WTC11 (cell line): ENCODE results near the gene RECQL5.

Source experiments
- AFF4 ChIP-seq: sonication (generic); formaldehyde crosslinking; IDR thresholded peaks from 2 replicates; pipeline ENCODE4 v1.8.1; 2023; ENCODE audit warnings: mild to moderate bottlenecking, missing genetic modification reagents, borderline replicate concordance
- ATF1 ChIP-seq: sonication (generic); formaldehyde crosslinking; IDR thresholded peaks from 2 replicates; pipeline ENCODE4 v1.8.1; 2023; ENCODE audit warnings: mild to moderate bottlenecking, moderate library complexity, missing genetic modification reagents
- ATF2 ChIP-seq: sonication (generic); formaldehyde crosslinking; IDR thresholded peaks from 2 replicates; pipeline ENCODE4 v1.8.1; 2022; ENCODE audit warnings: low read depth, missing genetic modification reagents, borderline replicate concordance
- CTCF ChIP-seq: fragments of 200-600 bp; IDR thresholded peaks from 2 replicates; pipeline ENCODE4 v1.8.0; 2022; ENCODE audit warnings: antibody characterized with exemption
- EMX1 ChIP-seq: fragments of 250-450 bp; sonication (Bioruptor Pico); IDR thresholded peaks from 2 replicates; pipeline ENCODE4 v1.8.0; 2021; ENCODE audit warnings: mild to moderate bottlenecking
- ESRRA ChIP-seq: sonication (generic); formaldehyde crosslinking; IDR thresholded peaks from 2 replicates; pipeline ENCODE4 v1.8.1; 2022; ENCODE audit warnings: mild to moderate bottlenecking, missing genetic modification reagents, borderline replicate concordance
- FOXP1 ChIP-seq: sonication (generic); formaldehyde crosslinking; IDR thresholded peaks from 2 replicates; pipeline ENCODE4 v1.8.0; 2022; ENCODE audit warnings: missing genetic modification reagents, mild to moderate bottlenecking, moderate library complexity, borderline replicate concordance
- JUN ChIP-seq: sonication (generic); formaldehyde crosslinking; IDR thresholded peaks from 2 replicates; pipeline ENCODE4 v1.8.0; 2023; ENCODE audit warnings: mild to moderate bottlenecking, missing genetic modification reagents
- RORB ChIP-seq: fragments of 250-450 bp; sonication (Bioruptor Pico); IDR thresholded peaks from 2 replicates; pipeline ENCODE4 v1.9.0; 2021; ENCODE audit warnings: mild to moderate bottlenecking
- TEAD4 ChIP-seq: sonication (generic); formaldehyde crosslinking; IDR thresholded peaks from 2 replicates; pipeline ENCODE4 v1.8.0; 2022; ENCODE audit warnings: mild to moderate bottlenecking, missing genetic modification reagents
- ZNF121 ChIP-seq: sonication (generic); formaldehyde crosslinking; IDR thresholded peaks from 2 replicates; pipeline ENCODE4 v1.8.0; 2023; ENCODE audit warnings: missing genetic modification reagents
- ZNF317 ChIP-seq: sonication (generic); formaldehyde crosslinking; IDR thresholded peaks from 2 replicates; pipeline ENCODE4 v1.8.1; 2023; ENCODE audit warnings: low read depth, mild to moderate bottlenecking, moderate library complexity, missing genetic modification reagents, borderline replicate concordance
- TF ChIP-seq, protein P1 (sequence below): sonication (generic); formaldehyde crosslinking; IDR thresholded peaks from 2 replicates; pipeline ENCODE4 v1.8.0; 2023; ENCODE audit warnings: mild to moderate bottlenecking, missing genetic modification reagents
- TF ChIP-seq, protein P2 (sequence below): fragments of 250-450 bp; sonication (Bioruptor Pico); conservative IDR thresholded peaks from 2 replicates; pipeline ENCODE4 v1.9.0; 2021; ENCODE audit warnings: mild to moderate bottlenecking

DNA sequence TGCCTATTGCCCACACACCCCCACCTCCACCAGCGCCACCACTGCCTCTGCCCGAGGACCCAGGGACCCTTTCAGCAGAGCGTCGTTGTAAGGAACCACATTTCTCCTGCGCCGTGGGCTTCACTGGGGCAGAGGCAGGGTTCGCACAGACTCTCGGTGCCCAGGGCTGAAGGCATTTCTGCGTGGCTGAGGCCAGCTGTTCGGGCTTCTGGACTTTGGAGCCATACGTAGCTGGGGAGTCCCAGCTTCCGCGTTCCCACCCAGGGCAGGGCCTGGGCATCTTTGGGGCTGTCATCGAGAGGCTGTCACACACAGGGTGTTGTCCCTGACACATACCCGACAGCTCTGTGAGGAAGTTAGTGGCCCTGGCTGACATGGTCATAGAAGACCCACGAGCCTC is 49.7 kb downstream of the RECQL5 start:
- TF ChIP-seq ESRRA (CRISPR knock-in tag), result no peak
- no peak for TF ChIP-seq RORB
- TF ChIP-seq ATF2 (CRISPR knock-in tag), result no peak
- TF ChIP-seq, protein P1, sequence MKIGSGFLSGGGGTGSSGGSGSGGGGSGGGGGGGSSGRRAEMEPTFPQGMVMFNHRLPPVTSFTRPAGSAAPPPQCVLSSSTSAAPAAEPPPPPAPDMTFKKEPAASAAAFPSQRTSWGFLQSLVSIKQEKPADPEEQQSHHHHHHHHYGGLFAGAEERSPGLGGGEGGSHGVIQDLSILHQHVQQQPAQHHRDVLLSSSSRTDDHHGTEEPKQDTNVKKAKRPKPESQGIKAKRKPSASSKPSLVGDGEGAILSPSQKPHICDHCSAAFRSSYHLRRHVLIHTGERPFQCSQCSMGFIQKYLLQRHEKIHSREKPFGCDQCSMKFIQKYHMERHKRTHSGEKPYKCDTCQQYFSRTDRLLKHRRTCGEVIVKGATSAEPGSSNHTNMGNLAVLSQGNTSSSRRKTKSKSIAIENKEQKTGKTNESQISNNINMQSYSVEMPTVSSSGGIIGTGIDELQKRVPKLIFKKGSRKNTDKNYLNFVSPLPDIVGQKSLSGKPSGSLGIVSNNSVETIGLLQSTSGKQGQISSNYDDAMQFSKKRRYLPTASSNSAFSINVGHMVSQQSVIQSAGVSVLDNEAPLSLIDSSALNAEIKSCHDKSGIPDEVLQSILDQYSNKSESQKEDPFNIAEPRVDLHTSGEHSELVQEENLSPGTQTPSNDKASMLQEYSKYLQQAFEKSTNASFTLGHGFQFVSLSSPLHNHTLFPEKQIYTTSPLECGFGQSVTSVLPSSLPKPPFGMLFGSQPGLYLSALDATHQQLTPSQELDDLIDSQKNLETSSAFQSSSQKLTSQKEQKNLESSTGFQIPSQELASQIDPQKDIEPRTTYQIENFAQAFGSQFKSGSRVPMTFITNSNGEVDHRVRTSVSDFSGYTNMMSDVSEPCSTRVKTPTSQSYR (CRISPR knock-in tag), result no peak
- no peak for TF ChIP-seq CTCF
- no peak for TF ChIP-seq EMX1
- TF ChIP-seq AFF4 (CRISPR knock-in tag), result no peak
- TF ChIP-seq ZNF317, result no peak
- TF ChIP-seq JUN (CRISPR knock-in tag), result no peak
- TF ChIP-seq FOXP1 (CRISPR knock-in tag), result no peak
- TF ChIP-seq, protein P2, sequence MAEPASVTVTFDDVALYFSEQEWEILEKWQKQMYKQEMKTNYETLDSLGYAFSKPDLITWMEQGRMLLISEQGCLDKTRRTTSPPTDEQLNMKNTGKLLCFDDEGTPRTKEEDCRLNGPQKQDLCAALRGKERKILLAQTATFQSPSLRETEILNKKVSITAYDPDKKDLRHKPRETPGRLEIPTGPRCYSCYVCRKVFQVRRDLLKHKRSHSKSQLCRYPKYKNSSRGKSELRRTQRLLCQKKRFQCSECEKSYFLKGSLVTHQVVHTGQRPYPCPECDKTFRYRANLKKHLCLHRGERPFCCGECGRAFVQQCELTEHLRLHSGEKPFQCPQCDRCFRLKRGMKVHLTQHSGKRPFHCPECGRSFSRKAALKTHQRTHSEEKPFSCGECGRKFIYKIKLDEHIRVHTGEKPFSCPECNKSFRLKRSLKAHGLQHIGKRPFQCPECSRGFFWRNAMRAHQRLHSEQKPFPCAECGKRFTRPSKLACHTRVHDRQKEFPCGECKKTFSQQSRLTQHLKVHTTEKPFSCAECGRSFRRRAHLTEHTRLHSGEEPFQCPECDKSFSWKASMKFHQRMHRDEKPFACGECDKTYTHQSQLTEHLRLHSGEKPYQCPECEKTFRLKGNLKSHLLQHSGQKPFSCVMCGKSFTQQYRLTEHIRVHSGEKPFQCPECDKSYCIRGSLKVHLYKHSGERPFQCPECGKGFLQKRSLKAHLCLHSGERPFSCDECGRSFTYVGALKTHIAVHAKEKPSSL (CRISPR knock-in tag), result no peak
- no peak for TF ChIP-seq TEAD4 (CRISPR knock-in tag)
- no peak for TF ChIP-seq ATF1 (CRISPR knock-in tag)
- no peak for TF ChIP-seq ZNF121 (CRISPR knock-in tag)
